HG03457 (cell line): Measurements from ENCODE around the gene NRG2.

Source experiments
- ATAC-seq: cut with Tn5 transposase; IDR thresholded peaks from one replicate; pipeline ENCODE4 v1.9.1; 2021; ENCODE audit warnings: moderate number of reproducible peaks; ENCODE audit not compliant: unreplicated experiment

NRG2 gene

GRCh38 chr5:139951983-139952382, 91.1 kb downstream of the NRG2 start:
- ATAC-seq: no peak

GRCh38 chr5:139951296-139951924, 91.7 kb downstream of the NRG2 start:
- ATAC-seq: no peak

- no peak for ATAC-seq
These were observed 92.7 kb downstream of the NRG2 start for GRCh38 chr5:139950436-139950835.

- no peak for ATAC-seq
These were observed 93.4 kb downstream of the NRG2 start for GRCh38 chr5:139949710-139950109.

- no peak for ATAC-seq
These were observed 95.4 kb downstream of the NRG2 start for GRCh38 chr5:139947727-139948126.

- no peak for ATAC-seq
These were observed 96.7 kb downstream of the NRG2 start for GRCh38 chr5:139946440-139946839.

GRCh38 chr5:139946006-139946405, 97.1 kb downstream of the NRG2 start:
- no peak for ATAC-seq

- no peak for ATAC-seq
These were observed 100.9 kb downstream of the NRG2 start for GRCh38 chr5:139942243-139942642.

GRCh38 chr5:139930406-139930805, 112.7 kb downstream of the NRG2 start:
- no peak for ATAC-seq

- no peak for ATAC-seq
These were observed 116.1 kb downstream of the NRG2 start for GRCh38 chr5:139926797-139927503.

- ATAC-seq: no peak
These were observed 117.2 kb downstream of the NRG2 start for GRCh38 chr5:139925650-139926640.

GRCh38 chr5:139925216-139925562, 117.9 kb downstream of the NRG2 start:
- no peak for ATAC-seq

GRCh38 chr5:139924294-139925215, 118.5 kb downstream of the NRG2 start:
- ATAC-seq: no peak

GRCh38 chr5:139919308-139919707, 123.8 kb downstream of the NRG2 start:
- no peak for ATAC-seq

- no peak for ATAC-seq
These were observed 127.3 kb downstream of the NRG2 start for GRCh38 chr5:139915834-139916233.

GRCh38 chr5:139915266-139915665, 127.8 kb downstream of the NRG2 start:
- ATAC-seq: no peak

- no peak for ATAC-seq
These were observed 128.8 kb downstream of the NRG2 start for GRCh38 chr5:139914218-139914807.

GRCh38 chr5:139912804-139913203, 130.3 kb downstream of the NRG2 start:
- ATAC-seq: no peak

- no peak for ATAC-seq
These were observed 130.9 kb downstream of the NRG2 start for GRCh38 chr5:139912158-139912557.

GRCh38 chr5:139911425-139912120, 131.5 kb downstream of the NRG2 start:
- ATAC-seq: no peak
